NCI-H82 treated with DMSO at 0.1 percent for 48 hours (cell line): ENCODE results near the gene TENM4.

Experiments used
- DNase-seq: peaks from one replicate; lab custom pipeline; 2025; ENCODE audit not compliant: unreplicated experiment; lab: John Stamatoyannopoulos, UW

Gene TENM4

DNA sequence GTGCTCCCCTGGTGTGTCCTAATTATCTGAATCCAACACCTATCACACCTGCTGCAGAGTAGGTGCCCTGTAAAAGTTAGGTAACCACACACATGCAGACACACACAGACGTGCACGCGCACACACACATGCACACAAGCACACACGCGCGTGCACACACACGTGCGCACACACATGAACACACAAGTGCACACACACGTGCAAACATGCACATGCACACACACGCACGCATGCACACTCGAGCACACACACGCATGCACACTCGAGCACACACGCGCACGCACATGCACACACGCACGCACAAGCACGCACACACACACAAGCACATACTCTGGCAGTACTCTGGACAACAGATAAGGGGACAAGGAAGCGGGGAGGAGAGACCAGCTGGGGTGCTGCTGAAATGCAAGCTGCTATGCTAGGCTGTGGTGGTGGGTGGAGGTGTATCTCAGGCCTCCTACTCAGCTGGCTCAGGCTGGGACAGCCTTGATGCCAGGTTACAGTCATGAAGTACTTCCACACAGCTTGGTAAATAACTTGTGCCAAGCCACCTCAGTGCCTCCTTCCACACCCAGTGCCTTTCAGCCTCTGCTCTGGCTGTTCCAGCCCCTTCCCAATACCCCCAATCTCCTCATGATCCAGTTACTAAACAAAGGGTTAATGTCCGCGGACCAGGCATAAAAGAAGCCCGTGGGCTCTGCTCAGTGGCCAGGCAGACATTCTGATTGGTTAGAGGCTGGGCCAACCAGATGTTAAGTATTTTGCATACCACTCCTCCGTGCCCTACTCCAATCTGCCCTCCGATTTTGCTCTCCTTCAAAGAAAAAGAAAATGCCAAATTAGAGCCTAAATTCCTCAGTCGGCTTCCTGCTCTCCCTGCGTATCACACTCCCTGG, 374.1 kb downstream of the TENM4 start:
- DNase-seq: no peak

DNA sequence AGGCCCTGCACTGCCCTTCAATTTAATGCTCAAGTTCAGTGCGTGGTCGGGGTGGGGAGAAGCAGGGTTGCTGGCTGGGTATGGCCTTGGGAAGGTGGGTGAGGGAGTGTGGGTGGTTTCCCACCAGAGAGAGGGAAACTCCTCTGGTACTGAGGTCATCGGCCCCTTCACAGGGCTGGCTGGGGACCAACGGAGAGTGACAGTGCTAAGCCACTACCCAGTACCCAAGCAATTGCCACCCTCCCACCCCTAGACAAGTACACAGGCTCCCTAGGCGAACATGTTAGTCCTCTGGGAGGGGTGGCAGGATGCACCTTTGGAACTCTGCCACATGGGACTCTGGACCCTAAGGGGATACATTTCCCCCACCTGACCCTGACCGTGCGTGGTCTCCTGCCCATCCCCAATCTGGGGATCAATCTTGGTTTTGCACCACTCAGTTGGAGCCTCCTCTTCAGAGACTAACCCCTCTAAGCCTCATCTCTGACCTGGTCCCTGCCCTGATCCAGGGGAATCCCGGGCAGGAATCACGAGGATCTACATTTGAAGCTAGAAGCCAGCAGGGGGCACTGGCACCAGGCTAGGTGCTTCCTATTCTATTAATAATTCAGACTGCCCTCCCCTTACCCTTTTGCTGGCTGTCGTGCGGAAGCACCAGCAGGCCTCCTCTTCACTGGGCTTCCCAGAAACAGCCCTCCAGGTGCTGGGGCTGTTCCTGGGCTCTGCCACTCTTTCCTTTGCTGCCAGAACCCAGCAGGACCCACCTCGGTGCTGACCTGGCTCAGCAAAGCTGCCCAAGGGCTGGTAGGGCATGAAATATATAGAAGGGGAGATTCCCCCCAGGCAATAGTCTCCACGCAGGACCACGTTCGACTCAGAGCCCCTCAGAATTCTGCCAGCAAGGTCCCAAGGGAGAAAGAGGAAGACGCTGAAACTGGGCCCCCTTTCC, 377.7 kb downstream of the TENM4 start:
- peak; percentile 56 for DNase-seq

DNA sequence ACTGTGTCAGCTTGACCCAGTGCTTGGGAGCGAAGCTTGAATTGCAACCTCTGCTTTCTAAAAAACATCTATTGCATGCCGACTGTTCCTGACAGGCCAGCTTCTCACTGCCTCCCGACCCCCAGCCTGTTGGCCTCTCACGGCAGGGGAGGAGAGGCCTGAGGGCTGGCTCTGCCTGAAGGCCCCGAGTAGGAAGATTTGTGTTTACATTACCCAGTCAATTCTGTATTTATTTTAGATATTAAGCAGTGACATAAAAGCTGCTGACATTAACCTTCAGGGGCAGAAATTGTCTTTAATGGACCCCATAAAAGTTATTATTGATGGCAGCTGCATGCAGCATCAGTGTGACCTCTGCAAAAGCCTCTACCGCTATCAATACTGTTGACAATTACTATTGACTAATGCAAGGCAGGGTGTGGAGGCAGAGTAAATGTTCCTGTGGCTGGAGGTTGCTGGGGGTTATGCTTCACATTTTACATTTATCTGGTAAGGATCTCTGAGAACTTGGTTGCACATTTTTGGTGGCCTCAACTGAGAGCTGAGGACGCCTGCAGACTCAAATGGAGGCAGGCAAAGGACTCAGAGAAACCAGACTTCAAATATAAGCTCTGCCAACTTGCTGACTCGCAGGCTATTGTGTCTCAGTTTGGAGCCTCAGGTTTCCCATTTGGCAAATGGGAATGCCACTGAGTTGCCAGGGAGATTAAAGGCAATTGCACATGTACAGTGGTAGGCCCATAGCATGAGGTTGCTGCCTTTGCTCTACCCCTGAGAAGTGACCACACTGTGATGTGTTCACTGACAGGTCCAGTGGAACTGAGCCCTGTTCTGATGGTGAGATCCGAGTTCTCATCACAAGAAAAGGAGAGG, 380.5 kb downstream of the TENM4 start:
- DNase-seq: no peak

DNA sequence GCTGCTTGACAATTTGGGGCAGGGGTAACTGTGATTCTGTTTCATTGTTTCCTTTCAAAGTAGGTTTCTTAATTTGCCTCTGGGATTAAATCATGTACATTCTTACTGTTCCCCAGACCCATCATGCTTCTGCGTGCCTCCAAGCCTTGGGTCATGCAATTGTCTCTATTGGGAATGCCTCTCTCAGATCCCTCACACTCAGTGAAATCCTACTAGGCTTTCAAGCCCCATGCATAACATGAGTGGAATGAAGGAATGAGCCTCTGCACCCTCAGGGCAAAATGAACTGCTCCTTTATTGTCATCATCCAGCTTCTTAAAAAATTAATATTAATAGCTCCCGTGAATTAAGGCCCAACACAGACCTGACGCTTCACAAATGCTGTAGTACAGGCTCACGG, 381.7 kb downstream of the TENM4 start:
- no peak for DNase-seq

DNA sequence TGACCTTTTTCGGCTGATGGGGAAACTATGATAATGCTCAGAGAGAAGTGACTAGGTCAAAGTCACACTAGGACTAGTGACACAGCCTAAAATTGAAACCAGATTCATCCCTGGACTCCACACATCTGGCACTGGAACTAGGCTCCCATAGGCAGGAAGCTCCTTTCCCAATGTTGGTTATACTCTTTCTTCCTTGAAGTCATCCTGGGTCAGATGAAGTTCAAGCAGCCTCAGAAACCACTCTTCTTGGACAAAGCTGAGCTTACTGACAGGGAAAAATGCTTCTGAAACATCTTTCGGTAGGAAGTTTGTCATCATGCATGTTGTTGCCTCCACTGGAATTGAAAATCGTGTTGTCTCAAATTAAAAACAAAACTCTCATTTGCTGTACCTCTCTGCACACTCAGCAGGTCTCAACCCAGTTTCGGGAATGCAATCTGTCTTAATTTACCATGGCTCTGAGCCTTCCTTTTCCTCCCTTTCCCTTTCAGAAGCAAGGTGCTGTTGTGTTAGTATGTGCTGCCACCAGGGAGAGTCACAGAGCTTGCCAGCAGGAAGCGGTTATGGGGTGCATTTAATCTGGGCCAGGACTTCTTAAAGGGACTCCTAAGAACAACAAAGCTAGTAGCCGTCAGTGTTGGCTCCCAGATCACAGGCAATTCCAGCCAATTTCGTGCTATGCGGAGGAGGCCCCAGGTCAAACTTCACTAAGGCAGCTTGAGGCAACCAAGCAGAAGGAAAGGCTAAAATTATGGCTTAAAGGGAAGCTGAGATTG, 384.8 kb downstream of the TENM4 start:
- DNase-seq: no peak

DNA sequence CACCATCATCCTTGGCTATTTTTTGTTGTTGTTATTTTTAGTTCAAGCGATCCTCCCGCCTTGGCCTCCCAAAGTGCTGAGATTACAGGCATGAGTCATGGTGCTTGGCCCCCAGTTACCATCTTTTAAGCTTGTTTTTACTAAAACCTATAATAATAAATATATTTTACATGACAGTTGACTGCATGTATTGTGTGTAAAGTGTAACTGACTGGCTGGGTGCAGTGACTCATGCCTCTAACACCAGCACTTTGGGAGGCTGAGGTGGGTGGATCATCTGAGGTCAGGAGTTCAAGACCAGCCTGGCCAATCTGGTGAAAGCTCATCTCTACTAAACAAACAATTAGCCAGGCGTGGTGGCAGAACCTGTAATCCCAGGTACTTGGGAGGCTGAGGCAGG, 386.2 kb downstream of the TENM4 start:
- DNase-seq: no peak

DNA sequence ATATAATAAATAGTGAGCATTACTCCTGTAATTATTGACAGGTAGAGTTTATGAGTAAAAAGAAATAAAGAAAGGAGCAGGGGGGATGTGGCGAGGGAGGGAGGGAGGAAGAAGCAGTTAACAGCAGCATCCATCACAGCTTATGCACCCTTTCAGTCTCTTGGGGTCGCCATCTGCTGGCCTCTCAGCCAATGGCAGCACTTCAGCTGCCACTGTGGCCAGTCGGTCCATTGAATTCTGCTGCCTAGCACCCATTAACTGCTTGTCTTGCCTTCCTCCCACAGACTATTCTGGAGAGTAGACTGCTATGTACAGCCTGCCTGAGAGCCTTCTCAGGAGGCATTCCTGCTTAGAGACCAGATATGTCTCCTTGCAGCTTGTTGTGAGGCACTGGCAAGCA, 388.3 kb downstream of the TENM4 start:
- DNase-seq: no peak

DNA sequence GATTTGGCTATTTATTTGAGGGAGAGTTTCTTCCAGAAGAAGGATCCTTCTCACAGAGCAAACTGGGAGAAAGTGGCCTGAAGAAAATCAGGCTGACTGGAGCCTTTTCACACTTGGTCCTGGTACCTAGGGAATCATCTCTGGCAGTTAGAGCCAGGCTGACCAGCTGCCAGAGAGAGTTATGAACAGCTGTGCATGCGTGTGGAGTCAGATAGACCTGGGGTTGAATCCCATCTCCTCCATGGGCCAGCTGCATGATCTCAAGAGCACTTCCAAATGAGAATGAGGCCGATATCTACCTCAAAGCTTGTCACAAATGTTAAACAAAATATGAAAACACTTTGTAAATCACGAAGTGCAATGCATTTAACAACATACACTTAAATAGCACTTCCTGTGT, 390.0 kb downstream of the TENM4 start:
- DNase-seq: no peak

DNA sequence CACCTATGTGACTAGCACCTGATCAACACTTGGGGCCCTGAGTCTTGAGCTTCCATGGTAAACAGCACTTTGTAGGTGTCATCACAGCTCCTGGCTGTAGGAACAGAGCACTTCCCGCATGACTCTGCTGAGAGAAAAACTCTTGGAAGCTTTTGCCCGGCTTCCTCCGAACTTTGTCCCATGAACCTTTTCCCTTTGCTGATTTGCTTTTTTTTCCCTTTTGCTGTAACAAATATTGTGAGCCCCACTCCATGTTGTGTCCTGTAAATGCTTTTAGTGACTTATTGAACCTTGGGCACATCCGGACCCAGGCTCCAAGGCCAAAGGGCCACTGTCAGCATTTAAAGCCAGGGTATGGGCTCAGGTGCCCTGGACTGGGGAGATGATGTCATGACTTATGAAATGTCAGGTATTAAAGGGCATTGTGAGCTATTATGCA, 391.1 kb downstream of the TENM4 start:
- no peak for DNase-seq

DNA sequence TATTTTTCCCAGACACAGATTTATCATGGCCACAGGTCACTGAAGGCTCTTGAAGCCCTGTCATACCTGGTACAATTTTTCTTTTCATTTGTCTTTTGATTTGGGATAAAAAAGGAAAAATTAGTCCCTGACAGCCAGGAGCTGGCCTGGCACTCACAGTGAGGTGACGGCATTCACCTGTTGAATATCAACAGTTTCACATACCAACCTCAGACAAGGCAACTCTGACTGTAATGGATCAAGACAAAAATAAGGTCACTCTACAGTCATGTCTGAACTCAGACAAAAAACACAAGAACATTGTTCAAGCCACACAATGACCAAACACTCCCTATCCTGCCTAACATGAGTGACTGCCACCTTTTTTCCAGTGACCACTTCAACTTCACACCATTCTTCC, 392.9 kb downstream of the TENM4 start:
- no peak for DNase-seq

DNA sequence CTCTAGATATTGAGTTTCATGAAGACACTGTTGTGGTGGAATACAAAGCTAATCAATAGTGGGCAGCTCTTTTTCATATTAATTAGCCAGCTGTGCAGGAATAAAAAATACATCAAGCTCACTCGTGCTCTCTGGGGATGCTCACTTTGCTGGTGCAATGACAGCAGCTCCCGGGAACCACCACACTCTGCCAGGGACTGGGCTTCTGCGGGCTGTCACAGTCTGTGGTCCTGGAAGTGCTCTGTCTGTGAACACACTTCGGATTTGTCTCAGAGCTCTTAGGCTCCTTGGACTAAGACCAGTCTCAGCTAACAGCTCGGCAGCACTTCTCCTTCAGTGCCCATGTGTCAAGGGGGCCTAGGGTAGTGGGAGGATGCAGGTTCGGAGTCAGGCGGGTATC, 393.5 kb downstream of the TENM4 start:
- no peak for DNase-seq

DNA sequence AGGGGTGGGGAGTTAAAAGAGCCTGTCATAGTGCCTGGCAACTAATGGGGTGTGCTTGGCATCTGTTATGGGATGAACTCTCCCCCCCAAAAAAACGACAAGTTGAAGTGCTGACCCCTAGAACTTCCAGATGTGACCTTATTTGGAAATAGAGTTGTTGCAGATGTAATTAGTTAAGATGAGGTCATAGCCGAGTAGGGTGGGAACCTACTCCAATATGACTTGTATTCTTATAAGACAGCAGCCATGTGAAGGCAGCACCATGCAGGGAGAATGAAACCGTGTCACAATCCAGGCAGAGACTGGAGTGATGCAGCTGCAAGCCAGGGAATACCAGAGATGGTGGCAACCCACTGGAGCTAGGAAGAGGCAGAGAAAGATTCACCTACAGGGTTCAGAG, 394.5 kb downstream of the TENM4 start:
- DNase-seq: no peak

DNA sequence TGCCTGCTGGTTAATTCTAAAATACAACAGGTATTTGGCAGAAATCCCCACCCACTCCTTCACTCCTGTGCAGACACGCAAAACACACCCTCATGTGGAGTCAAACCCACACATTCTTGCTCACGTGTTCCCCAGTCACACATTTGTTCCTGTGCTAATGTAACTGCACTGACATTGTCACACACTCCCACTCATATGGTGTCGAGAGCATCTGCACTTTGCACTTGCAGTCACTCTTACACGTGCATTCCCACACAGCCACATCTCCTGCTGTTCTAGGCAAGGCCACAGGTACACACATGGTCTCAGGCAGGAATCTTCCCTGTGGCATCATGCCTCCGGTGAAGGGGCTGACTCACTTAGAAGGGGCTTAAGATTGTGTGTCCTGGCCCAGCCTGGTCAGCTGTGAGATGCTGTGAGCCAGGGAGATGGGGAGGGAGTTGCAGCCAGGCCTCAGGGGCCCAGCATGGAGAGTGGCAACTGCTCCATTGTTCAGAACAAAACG, 395.0 kb downstream of the TENM4 start:
- DNase-seq: no peak

DNA sequence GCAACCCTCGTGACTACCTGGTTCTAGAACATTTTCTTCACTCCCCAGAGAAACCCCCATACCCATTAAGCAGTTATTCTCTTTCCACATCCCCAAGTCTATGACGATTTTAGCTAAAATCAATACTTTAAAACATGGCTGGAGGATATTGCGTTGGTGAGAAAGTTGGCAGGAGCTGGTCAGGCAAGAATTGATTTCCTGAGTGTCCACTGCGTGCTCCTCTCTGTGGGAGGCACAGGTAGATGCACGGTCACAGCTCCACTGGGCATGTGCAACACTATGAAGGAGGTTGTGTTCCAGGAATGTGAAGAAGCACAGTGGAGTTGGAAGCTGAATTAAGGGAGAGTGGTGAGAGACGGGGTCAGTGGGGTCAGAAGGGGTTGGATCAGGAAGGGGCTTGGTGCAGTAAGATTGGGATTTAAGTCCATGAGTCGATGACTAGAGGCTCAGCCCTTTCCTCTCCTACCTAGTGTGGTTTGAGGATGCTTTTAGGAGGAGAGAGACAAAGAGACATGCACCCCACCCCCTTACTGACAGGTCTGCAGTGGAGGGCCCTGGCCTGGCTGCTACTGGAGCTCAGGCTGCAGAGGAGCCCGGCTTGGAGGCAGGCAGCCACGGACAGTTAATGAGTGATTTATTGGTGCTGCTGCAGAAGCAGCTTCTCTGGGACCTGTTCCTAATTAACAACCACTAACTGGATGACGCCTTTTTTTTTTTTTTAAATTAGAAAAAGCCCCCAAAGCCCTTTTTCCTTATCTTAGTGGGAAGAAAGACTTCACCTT, 395.6 kb downstream of the TENM4 start:
- DNase-seq: no peak

DNA sequence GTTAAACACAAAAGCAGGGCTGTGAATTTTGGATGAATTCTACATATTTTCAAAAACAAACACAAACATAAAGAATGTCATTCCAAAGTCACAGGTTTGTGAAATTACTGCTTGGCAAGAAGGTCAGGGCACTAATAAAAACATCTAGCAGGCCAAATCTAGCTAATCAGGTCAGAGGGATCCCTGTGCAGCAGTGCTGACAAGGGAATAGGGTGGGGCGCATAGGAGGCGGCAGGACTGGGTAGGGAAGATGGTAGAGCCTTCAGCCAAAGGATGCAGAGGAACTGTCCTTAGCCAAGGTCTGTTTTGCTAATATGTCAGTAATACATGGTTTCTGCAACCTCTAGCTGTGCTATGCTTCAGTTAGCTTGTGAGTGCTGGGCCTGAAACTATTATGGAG, 396.6 kb downstream of the TENM4 start:
- no peak for DNase-seq

DNA sequence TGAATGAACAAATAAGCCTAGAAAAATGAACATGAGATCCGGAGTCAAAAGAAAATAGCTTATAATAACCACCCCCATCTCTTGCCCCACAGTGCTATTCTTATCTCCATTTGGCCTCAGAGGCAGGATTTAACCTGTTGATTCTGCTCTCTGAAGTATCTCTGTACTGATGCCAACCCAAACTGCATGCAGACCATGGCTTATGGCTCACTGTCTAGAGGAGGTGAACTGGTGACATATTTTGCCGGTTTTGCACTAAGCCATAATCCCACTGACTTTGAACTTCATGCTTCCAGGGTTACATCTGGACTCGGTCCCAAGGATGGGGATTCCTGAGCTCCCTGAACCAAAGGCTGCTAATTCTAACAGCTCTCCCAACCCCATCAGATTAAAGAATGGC, 397.1 kb downstream of the TENM4 start:
- no peak for DNase-seq

DNA sequence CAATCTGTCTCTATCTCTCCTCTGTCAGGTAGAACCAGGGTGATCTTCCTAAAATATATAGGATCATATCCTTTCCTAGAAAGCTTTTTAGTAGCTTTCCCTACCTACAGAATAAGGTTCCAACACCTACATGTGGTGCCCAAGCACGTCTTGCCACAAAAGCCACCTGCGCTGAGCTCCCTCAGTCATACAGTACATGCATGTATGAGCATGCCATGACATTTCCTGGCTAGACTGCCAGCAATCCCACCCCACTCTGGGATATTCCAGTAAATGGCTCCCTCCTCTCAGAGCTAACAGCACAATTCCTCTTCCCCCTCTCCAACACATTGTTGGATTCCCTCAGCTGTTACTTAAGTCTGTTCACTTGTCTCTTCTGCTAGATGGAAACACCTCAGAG, 398.0 kb downstream of the TENM4 start:
- no peak for DNase-seq

DNA sequence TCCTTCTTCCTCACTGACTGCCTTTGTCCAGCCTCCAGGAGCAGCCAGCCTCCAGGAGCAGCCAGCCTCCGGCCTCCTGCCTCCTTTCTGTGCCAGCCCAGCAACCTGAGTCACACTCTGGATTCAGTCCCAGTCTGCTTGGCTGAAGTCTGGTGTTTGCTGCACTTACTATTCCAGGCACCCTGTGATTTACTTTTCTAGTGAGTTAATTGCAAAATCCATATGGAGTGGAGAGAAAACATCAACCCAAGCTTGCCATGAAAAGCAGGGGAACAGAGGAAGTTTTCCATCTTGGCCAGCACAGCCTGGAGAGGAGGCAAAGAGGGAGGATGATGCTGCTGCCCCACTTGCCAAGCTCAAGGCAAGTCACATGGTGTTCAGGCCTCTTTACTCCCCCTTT, 400.5 kb downstream of the TENM4 start:
- DNase-seq: no peak

DNA sequence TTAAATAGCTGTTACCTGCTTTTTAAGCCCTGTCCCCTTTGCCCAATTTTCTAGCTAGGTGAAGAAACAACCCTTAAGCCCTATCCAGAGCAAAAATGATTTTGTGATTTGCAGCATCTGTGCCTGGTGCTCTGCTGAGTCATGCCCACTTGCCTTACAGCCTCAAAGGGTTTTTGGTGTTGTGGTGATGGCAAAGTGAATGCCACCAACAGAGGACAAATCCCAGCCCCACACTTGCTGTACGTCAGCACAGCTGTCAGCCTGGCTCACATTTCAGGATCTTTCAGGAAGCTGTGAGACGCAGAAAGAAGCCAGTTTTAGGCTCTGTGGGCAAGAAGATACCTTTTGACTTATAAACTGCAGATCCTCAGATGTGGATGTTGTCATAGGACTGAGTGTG, 401.7 kb downstream of the TENM4 start:
- DNase-seq: no peak
